M059J (cell line): ENCODE measurements around the gene LIPT2. TPM values are rescaled to one million over a fixed set of nuclear protein-coding genes. Genes with fewer than 3 reads are reported as not detected.
A peak's percentile ranks its signal among the peaks of the same experiment; 100 is the strongest.

Experiments
- DNase-seq: peaks from one replicate; pipeline ENCODE4 v3.0.0-alpha.2; 2012; ENCODE audit warnings: low read depth
- total RNA-seq: library from RNA; depleted of rRNA; stranded (reverse); fragments of >200 nt; shearing (Covaris generic); gene quantifications from 2 replicates; pipeline ENCODE4 v1.2.3, GENCODE V29; 2014

LIPT2 gene
- total RNA-seq, 1 experiment from 2014 or later, result 5.3 TPM

DNA sequence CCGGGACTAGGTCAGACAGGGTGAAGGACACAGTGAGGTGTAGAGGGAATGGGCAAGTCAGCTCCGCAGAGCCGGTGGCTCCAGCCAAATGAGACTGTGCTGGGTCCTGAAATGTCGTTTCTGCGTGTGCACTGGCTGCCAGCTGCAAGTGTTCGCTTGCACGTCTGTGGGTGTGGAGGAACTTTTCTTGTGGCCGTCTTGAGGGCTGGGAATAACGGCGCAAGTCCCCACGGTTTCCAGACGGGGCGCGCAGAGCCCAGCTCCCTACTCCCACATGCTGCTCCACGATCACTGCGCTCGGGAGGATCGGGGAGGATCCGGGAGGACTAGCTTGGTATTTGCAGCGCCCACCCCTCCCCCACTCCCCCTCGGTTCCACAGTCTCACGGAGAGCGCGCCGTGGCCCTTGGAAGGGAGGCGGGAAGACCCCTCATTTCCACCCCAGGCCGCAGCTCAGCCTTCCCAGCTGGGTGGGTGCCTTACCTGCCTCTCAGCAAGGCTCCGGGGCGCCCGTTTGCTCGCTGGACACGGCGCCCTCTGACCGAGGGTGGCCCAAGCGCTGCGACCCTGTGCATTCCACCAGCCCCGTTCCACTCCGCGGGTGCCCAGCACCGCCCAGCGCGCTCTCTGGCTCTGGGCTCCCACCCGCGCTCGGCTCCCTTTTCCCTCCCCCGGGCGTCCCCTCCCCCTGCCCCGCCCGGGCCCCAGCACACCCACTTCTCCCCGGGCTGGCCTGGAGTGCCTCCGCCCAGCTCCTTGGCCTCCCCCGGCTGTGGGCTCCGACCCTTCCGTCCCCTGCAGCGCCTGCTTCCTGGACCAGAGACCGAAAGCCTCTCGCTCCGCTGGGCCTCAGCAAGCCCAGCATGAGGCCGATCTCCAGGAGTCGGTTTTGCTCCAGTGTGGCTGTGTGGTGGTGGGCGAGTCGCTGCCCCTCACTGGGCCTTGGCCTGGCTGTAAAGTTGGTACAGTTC, 26.3 kb downstream of the LIPT2 start, which contains the start of gene KCNE3:
Gene KCNE3 (minus strand): TSS at position 634 of the 970 bp plus-strand sequence. CDS start 9,986 bp downstream, outside the sequence.
- no peak for DNase-seq

DNA sequence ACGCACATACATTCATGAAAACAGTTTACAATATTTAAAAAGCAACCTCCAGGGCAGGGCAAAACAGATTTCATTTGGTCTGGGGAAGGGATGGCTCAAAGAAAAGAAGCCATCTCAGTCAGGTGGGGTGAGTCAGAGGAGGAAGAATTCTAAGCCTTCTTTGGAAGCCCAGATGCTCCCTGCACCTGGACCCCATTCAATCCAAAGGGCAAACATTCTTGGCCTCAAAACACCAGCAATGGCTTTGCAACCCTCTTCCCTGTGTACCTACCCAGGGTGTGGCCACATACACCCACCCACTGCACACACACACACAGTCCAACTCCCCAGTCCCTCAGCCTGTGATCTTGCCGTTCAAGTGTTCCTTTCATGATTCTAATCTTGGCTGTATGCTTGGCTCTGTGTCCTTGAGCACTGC, 28.2 kb downstream of the LIPT2 start:
- DNase-seq, result no peak

DNA sequence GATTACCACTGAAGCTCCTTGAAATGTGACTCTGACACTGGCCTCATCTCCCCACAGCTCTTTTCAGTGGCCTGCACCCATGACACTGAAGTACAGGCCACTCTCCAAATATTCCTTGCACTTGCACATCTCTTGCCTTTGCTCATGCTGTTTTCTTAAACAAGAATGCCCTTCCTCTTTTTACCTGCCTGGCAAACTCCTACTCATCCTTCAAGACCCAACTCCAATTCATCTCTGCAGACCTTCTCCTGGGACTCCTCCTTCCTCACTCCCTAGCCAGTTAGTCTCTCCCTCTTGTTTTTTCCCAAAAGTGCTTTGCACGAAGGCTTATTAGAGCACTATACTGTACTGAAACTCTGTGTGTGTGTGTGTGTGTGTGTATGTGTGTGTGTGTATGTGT, 28.8 kb downstream of the LIPT2 start:
- DNase-seq, result no peak

DNA sequence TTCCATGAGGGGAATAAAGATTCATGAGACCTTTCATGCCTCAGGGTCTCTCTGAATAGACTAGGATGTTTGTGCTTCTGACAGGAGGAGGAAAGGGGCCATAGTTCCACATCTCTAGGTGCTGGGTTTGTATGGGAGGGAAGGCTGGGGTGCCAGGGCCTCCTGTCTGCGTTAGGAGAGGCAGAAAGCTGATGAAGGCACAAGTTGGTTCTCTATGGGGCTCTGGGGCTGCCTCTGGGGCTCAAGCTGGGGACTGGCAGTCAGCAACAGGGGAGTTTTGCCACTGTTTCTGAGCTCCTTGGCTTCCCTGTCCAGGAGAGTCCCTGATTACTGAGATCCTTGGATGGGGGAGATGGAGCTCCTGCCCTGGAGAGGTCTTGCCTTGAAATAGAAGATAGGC, 30.3 kb downstream of the LIPT2 start:
- no peak for DNase-seq

DNA sequence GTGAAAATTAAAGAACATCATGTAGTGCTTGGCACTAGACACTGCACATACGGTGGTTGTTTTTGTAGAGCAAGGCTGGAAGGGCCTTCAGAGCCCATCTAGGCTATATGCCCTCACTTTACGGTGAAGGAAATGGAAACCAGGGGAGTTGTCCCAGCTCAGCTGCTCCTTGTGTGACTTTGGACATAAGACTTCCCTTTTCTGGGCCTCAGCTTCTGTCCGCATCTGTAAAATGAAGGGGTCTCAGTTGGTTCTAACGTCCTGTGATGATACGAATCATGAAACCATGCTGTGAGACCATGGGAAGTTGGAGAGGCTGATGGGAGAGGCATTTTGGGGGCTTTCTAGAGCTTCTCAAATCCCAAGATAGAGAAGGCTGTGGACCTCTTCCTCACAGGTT, 30.9 kb downstream of the LIPT2 start:
- DNase-seq, result no peak

DNA sequence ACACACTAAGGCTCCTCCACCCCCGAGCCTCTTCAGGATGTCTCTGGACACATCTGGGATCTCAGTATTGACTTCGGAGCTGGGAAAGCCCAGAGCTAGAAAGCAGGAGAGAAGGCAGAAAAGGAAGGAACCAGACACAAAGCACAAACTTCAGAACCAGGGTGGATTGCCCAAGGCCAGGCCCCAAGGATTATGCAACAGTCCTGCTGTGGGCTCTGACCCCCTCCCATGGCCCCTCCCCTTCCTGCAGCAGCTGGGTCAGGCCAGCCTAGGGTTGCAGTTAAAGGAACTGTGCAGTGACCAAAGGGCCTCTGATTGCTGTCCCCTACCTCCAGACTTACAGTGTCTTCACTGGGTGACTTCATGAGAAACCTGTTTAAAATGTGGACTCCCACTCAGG, 31.5 kb downstream of the LIPT2 start:
- no peak for DNase-seq

DNA sequence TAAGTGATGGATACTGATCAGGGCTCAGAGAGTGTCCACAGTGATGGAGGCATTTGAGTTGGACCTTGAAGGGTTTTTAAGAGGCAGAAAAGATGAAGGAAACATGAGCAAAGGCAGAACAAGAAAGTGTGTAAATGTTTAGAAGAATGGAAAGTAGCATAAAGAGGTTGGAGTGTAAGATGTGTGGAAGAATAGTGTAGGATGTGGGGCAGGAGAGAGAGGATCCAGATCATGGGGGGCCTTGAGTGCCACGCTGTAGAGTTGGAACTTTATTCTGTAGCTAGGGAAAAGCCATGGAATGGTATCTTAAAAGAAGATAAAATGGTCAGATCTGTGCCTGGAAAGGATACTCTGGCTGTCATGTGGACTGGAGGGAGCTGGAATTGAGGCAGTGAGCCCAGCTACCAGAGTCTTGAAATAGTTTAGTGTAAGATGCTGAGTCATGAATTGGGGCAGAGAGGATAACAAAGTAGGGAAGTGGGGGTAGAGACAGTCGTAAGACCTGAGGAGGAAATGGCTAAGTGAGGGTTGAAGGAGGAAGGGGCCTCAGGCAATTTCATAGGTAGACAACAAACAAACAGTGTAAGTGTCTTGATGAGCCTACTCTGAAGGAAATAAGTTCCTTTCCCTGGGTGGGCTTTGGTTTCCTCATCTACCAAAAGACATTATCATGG, 32.9 kb downstream of the LIPT2 start:
- peak; percentile 30 for DNase-seq

DNA sequence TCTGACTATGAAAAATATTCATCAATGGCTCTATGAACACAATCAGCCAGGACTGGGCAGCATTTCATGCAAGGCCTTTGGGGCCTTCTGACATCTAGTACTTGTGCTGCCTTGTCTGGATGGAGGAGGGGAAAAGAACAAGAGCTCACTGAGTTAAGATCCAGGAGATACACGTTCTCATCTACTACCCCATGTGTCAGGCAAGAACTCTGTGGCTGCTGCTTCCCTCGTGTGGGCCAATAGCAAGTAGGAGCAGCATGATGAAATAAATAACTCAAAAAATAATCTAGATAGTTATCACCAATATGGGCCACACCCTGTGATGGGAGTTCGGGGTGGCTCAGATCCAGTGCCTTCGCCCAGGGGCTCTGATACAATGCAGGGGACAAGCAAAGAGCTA, 33.5 kb downstream of the LIPT2 start:
- DNase-seq, result no peak

DNA sequence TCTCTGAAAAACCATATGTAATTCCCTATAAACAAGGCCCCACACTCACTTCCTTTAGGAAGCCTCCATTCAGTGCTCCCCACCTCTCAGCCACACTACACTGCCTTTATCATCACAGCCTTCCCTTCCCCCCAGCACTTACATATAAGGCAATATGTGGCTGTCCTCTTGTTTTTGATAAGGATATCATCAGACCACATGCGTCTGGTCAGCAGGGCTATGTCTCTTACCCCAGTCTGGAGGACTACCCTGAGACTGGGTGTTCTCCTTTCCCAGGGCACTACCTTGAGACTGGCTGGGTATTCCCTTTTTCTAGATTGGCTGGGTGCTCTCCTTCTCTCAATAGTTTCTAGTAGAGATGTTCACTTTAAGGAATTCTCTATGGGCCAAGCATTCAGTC, 33.9 kb downstream of the LIPT2 start:
- DNase-seq, result no peak

DNA sequence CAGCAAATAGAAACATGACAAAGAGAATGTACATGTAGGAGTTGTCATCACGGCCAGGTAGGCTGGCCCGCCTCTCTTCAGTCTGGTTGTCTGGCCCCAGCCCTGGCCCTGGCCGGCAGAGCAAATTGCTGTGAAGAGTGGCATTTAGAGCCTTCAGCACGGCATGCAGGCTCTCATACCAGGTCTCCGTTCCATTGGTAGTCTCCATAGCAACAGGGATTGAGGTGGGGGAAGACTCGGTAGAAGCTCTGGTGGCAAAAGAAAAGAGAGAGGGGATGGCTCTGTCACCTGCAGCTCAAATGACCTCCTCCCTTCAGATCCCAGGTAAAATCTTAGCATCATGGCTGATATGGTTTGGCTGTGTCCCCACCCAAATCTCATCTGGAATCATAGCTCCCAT, 36.2 kb downstream of the LIPT2 start:
- DNase-seq, result no peak

DNA sequence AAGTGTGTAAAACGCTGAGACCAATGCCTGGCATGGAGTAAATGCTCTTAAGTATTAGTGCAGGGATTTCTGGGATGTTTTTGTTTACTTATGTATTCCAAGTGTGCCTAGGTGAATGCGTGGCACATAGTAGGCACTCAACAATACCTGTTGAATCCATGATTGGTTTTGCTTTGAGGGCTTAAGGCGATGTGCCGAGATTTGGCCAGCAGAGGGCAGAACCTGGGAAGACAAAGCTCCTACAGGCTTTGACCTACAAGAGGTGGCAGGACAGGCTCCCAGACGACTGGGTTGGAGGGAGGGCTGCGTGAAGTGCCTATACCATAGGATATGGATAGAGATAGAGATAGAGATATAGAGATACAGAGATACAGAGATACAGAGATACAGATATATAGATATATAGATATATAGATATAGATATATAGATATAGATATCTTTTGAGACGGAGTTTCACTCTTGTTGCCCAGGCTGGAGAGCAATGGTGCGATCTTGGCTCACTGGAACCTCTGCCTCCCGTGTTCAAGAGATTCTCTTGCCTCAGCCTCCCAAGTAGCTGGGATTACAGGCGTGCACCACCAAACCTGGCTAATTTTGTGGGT, 40.0 kb downstream of the LIPT2 start:
- DNase-seq, result peak; percentile 60

DNA sequence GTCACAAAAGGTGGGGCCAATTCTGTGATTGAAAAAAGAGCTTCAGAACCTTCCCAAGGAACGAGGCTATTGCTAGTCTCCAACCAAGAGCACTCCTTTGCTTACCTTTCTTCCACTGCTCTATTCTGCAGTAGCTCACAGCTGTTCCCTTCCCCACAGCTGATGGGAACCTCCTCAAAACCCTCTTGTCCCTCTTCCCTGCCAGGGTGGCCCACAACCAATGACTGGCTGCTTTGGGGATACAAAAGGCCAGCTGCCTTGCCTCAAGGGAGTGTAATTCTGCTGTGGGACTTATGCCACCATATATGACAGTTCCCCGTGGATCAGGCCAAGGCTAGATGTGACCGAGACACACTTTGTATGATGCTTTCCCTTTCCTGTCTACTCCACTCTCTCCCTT, 41.2 kb downstream of the LIPT2 start:
- DNase-seq, result no peak

DNA sequence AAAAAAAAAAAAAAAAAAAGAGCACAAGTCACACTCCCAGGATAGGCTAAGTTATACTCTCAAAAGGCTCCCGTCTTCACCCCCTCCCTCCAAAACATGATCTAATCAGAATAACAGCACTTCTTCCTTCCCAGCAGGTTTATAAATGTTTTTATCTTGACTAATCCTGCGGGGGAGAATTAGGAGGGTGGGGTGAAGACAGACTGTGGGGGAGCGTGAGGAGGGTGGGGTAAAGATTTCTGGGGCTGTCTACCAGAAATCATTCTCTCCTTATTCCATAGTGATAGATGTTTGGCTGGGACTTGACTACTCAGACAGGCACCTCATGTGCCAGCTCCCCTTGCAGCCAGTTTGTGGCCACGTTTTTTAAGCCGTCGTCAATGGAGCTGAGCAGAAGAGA, 43.2 kb downstream of the LIPT2 start:
- DNase-seq, result no peak

DNA sequence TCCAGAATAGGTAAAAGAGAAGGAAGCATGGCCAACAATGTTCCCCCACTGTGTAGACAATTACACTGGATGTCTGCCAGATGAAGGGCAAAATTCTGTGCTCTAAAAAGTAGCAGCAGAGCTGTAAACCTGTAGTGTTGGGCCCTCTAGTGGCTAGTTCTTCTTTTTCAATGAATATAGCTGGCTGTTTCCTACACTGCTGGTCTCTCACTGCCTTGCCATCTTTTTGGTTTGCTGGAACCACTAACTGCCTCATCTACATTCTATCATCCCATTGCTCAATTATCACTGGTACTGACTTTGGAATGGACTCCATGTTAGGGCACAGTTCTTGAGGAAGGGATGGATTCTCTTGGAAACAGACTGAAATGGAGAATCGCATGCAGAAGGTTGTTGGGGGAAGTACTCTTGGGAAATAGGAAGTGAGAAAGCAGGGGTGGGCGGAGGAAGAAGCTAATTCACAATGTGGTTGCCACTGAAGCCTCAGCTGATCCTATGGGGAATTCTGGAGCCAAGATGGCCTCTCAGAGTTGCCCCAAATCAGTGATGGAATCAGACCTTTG, 44.1 kb downstream of the LIPT2 start:
- DNase-seq, result peak; percentile 81

DNA sequence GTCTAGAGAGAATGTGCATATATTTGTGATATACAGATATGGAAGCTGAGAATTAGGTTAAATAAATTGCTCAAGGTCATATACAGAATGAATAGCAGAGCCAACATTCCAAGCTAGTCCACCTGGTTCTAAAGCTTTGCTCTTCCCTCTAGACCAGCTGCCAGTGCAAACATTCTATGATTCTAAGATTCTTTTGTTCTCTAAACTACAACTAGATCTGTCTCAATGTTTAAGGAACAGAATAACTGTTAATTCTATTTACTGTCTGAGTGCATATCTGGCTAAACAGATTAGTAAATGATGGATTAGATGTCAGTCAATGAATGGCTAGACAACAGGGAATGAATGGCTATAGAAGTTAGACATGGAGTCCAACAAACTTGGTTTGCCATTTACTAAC, 45.8 kb downstream of the LIPT2 start:
- no peak for DNase-seq

DNA sequence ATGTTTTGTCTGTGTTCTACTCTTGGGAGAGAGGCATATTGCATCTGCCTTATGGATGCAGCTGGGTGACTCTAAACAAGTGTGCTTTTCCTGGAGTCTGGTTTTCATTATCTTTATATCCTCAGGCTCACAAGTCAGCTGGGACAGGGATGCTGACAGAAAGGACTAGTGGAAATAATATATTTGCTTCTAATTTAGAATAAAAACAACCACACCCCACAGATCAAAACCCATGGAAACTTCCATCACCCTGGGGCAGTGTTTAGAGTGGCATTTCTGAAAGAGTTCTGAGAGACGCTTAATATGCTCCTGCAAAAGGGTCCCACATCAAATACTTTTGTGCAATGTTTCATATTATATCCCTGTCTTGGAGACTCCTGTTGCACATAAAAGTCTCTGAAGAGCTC, 47.0 kb downstream of the LIPT2 start:
- no peak for DNase-seq

DNA sequence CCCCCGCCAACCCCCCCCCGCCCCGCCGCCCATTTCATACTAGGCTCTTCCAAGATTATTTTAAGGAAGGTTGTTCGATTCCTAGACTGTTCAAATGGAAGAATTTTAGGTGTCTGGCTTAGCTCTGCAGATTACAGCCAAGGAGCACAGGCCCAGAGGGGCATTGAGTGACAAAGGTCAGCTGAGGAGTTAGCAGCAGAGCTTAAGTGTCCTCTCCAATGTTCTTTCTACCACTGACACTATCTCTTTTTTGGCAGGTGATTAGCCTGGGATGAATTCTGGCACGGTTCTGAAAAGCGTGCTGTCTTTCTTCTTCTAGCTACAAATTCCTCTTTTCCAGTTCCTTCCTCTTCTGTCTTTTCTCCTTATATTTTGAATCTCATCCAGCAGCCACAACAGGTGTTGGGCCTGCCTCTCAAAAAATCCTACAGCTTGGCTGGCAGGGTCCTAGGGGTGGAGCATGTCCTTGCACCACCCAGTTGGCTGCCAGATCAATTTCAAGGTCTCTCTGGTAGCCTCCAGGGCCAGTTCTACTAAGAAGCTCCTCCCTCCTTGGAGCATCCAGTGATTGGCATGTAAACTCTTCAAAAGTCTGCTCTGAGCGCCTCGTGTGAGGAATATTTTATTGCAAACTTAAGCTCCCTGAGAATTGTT, 49.2 kb downstream of the LIPT2 start:
- no peak for DNase-seq

DNA sequence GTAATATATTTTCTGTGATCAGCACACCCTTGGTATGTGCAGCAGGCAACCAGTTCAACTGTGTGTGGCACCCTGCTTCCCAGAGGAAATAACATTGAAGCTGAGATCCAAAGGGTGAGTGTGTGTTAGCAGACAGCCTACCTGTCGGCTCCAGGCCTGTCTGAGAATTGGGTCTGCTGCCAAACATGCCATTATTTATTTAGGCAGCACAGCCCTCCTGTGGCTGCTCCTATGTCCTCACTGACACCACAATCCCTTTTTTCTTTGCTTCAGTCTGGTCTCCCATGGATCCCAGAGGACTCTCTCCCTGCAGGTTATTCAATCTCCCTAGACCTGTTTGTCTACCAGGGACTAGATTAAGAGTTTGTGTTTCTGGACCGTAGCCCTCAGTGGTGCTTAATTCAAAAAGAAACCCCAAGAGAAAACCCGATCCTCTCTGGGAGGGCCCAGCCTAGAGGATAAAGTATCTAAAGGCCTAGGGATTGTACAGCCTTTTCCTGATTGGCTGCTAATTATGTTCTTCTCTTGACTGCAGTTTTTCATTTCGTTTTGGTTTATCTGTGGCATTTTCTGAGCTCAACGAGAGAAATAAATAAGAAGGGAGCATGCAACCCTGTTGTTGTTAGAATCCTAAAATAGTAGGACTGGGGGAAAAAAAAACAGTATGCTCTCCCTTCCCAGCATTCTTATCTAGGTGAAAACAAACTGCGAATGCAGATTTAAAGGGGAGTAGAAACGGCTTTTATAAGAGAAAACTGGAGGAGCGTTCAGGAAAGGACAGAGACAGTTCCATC, 50.3 kb downstream of the LIPT2 start:
- DNase-seq, result peak; percentile 76

DNA sequence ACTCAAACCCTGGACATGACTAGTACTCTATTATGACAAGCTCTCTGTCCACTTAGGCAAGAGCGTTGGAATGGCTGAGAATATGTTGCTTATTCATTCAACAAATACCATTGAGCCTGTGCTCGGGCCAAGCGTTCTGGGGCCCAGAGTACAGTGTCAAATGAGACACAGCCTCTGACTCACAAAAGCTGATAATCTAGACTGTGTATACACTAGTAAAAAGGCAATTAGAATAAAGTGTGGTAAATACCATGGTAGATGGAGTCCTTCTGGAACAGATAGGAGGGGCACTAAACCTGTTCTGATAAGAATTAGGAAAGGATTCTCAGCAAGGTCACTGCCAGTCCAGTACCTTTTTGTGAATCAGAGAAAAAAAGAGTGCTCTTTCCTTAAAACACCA, 50.9 kb downstream of the LIPT2 start:
- DNase-seq, result peak; percentile 42
